Neural crest cell (in vitro differentiated cells): ENCODE data around the gene ADGRV1. TPM values are rescaled to one million over a fixed set of nuclear protein-coding genes. Genes with fewer than 3 reads are reported as not detected.
"Not testable (repeated sequence)": the region's sequence is repeated elsewhere in the genome, so short reads cannot be mapped to it uniquely, and the experiment has no call there.

Experiments
- DNase-seq: peaks from one replicate; pipeline ENCODE4 v3.0.0; 2021; ENCODE audit warnings: low read depth, mixed read lengths, low spot score
- H3K27ac Mint-ChIP-seq: one replicate; pipeline ENCODE4 v1.8.0; 2021; ENCODE audit warnings: mild to moderate bottlenecking, mixed read lengths; ENCODE audit not compliant: unreplicated experiment
- H3K27me3 Mint-ChIP-seq: 2 replicates; pipeline ENCODE4 v1.8.0; 2021; ENCODE audit warnings: low read depth, mild to moderate bottlenecking, mixed read lengths
- H3K36me3 Mint-ChIP-seq: 2 replicates; pipeline ENCODE4 v1.8.0; 2021; ENCODE audit warnings: low read depth, mild to moderate bottlenecking, mixed read lengths
- H3K4me1 Mint-ChIP-seq: 2 replicates; pipeline ENCODE4 v1.8.0; 2021; ENCODE audit warnings: mixed read lengths
- H3K4me3 Mint-ChIP-seq: one replicate; pipeline ENCODE4 v1.8.0; 2021; ENCODE audit warnings: mild to moderate bottlenecking, mixed read lengths
- H3K9me3 Mint-ChIP-seq: 2 replicates; pipeline ENCODE4 v1.8.0; 2021; ENCODE audit warnings: mixed read lengths
- CTCF ChIP-seq: fragments of 200-600 bp; sonication (generic); conservative IDR thresholded peaks from 2 replicates; pipeline ENCODE4 v1.5.0; 2021; ENCODE audit warnings: antibody characterized with exemption, mild to moderate bottlenecking
- total RNA-seq: library from RNA; stranded (reverse); gene quantifications from 2 replicates; pipeline ENCODE4 v1.2.1, GENCODE V29; 2021

Gene ADGRV1
- total RNA-seq, 1 donor from 2014 or later, result 43.4 TPM

- no peak for TF ChIP-seq CTCF
- Mint-ChIP-seq H3K27me3 (no peaks in the 10 kb centered on the region), H3K27ac (no peak overlapping the region), H3K4me1 (no peaks in the 10 kb centered on the region), H3K9me3 (peaks cover 10% of the 10 kb centered on the region), H3K4me3 (no peak overlapping the region), H3K36me3 (peaks cover 41% of the 10 kb centered on the region)
- DNase-seq, result no peak
These were observed 276.1 kb downstream of the ADGRV1 start for GRCh38 chr5:90834711-90835110.

- H3K36me3 Mint-ChIP-seq, result peaks cover 25% of the 10 kb centered on the region
- no peak for DNase-seq
- TF ChIP-seq CTCF, result no peak
- H3K27me3 Mint-ChIP-seq, result no peaks in the 10 kb centered on the region
- no peak overlapping the region for H3K4me3 Mint-ChIP-seq
- no peak overlapping the region for H3K27ac Mint-ChIP-seq
- H3K9me3 Mint-ChIP-seq, result peaks cover 8% of the 10 kb centered on the region
- no peaks in the 10 kb centered on the region for H3K4me1 Mint-ChIP-seq
These were observed 284.8 kb downstream of the ADGRV1 start for GRCh38 chr5:90843443-90843842.

- Mint-ChIP-seq H3K9me3 (peaks cover 8% of the 10 kb centered on the region), H3K4me3 (no peak overlapping the region), H3K27ac (no peak overlapping the region), H3K4me1 (no peaks in the 10 kb centered on the region), H3K27me3 (no peaks in the 10 kb centered on the region), H3K36me3 (peaks cover 19% of the 10 kb centered on the region)
- DNase-seq, result no peak
- TF ChIP-seq CTCF, result no peak
These were observed 286.3 kb downstream of the ADGRV1 start for GRCh38 chr5:90844931-90845330.

GRCh38 chr5:90845723-90846554, 287.3 kb downstream of the ADGRV1 start:
- H3K36me3 Mint-ChIP-seq, result peaks cover 17% of the 10 kb centered on the region
- peaks cover 7% of the 10 kb centered on the region for H3K4me1 Mint-ChIP-seq
- H3K4me3 Mint-ChIP-seq, result no peak overlapping the region
- TF ChIP-seq CTCF, result no peak
- no peak overlapping the region for H3K27ac Mint-ChIP-seq
- no peak for DNase-seq
- H3K9me3 Mint-ChIP-seq, result peaks cover 8% of the 10 kb centered on the region
- no peaks in the 10 kb centered on the region for H3K27me3 Mint-ChIP-seq

- not testable (repeated sequence) for DNase-seq, H3K27me3 Mint-ChIP-seq, H3K4me1 Mint-ChIP-seq, H3K4me3 Mint-ChIP-seq, H3K9me3 Mint-ChIP-seq, H3K27ac Mint-ChIP-seq
- H3K36me3 Mint-ChIP-seq, result peaks cover 17% of the 10 kb centered on the region
These were observed 289.0 kb downstream of the ADGRV1 start for GRCh38 chr5:90847606-90848005.

GRCh38 chr5:90849939-90850338, 291.3 kb downstream of the ADGRV1 start:
- no peak for DNase-seq
- no peak for TF ChIP-seq CTCF
- Mint-ChIP-seq H3K4me1 (peaks cover 10% of the 10 kb centered on the region), H3K27ac (no peak overlapping the region), H3K4me3 (no peak overlapping the region), H3K36me3 (peaks cover 17% of the 10 kb centered on the region), H3K9me3 (peaks cover 8% of the 10 kb centered on the region), H3K27me3 (no peaks in the 10 kb centered on the region)
